ENCODE data around the gene PRSS33. TPM values are rescaled to one million over a fixed set of nuclear protein-coding genes. Genes with fewer than 3 reads are reported as not detected.

PRSS33 gene
- total RNA-seq, 4 donors from 2014 or later, result not detected

DNA sequence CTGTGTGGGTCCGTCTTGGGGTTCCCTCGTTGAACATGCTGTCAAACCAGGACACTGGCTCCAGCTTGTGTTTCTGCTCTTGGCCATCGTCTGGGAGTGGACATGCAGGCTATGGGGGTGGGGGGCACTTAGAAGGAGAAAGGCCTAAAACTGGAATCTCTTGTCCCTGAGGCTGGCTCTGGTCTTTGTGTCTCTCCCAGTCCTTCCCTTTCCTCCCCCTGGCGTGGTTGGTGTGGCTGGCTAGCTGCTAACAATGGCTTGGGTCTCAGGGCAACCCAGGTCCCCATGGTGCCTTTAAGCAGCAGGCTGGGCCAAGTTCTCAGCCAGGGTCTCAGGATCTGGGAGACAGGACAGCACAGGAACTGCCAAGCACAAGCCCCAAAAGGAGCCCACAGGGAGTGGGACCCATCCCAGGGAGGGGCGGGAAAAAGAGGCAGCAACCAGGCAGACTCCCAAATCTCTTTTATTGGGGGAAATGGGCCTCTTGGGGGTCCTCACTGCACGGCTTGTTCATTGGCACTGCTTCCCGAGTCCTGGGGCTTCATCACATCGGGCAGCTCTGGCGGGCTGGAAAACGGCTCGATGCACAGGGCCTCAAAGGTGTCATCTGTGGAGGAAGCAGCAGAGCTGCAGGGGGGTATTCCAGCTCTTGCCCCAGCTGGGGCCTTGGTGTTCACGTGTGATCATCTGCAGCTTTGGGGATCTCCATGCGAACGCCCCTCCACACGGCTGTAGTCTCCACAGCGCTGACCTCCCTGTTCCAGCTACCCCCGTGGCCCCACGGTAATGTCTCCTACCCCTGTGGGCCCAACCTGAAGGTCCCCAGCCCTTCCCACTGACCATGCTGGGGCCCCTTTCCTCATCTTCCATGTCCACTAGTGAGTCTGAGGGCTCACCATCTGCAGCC lies 15.6 kb downstream of the PRSS33 start:
- Histone ChIP-seq H3K27me3 (no peaks in the 10 kb centered on the region), H3K9me3 (no peaks in the 10 kb centered on the region), H3K27ac (peak overlapping the region in 2 of 4 donors; percentile 80 to 83), H3K4me1 (peaks cover 22 to 53% (median 37%) of the 10 kb centered on the region in 4 donors), H3K36me3 (peaks cover 0 to 52% (median 18%) of the 10 kb centered on the region in 4 donors), H3K4me3 (no peak overlapping the region)
- 78% methylated on average over 18 of the region's 18 CpGs; no CpG with 5 or more reads in 1 of the 2 donors for WGBS, 2 donors (ENCODE audit: low coverage in 1 of 2)
- intact Hi-C loops (cut with DNase I; ENCODE audit: low total_unique reads) (no loop called here), in situ Hi-C loops (cut with MboI; ENCODE audit: low pct_ligation_motif_present in 1 of 4, low pct_unique_long_range_greater_than_20kb in 1 of 4, low sequenced_read_pairs in 3 of 4) (no loop called here)
- no peak for DNase-seq
- TF ChIP-seq EP300 (IDR thresholded peaks at IDR 0.05; ENCODE audit: low read depth) (no peak), POLR2A (IDR thresholded peaks at IDR 0.05) (peak; percentile 3)

DNA sequence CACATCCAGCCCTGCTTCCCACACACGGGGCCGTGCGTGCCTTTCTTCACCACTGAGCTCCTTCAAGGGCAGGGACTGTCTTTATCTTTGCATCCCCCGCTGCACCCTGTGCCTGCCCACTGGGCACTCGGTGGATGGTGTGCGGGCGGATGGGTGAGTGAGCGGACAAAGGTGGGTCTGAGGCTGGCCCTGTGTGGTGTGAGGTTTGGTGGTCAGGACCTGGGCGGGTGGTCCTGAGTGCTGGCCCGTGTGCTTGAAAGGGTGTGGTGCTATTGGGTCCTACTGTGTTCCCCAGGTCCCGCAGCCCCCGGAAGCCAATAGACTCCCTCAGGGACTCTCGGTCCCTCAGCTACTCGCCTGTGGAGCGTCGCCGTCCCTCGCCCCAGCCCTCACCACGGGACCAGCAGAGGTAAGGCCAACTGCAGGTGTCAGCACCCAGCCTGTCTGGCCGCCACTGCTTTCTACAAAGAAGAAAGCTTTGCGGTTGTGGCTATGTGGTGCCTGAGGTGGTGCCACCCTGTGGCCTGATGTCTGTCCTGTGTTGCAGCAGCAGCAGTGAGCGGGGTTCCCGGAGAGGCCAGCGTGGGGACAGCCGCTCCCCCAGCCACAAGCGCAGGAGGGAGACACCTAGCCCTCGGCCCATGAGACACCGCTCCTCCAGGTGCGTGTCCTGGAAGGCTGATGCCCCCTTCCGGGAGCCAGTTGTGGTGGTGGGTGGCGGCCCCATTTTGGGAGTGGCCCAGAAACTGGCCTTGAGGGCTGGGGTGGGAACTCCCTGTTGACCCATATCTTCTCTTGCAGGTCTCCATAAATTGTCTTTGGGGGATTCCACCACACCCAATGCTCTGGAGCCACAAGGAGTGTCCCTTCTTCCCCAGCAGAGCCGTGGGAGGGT lies 17.1 kb downstream of the PRSS33 start:
- Histone ChIP-seq H3K4me3 (no peak overlapping the region), H3K36me3 (peaks cover 0 to 66% (median 22%) of the 10 kb centered on the region in 4 donors), H3K4me1 (peaks cover 14 to 41% (median 26%) of the 10 kb centered on the region in 4 donors), H3K9me3 (no peaks in the 10 kb centered on the region), H3K27ac (peak overlapping the region; percentile 79 to 83 (median 80)), H3K27me3 (no peaks in the 10 kb centered on the region)
- in situ Hi-C loops (cut with MboI; ENCODE audit: low pct_ligation_motif_present in 1 of 4, low pct_unique_long_range_greater_than_20kb in 1 of 4, low sequenced_read_pairs in 3 of 4) (no loop called here), intact Hi-C loops (cut with DNase I; ENCODE audit: low total_unique reads) (no loop called here)
- no peak for DNase-seq
- TF ChIP-seq POLR2AphosphoS5 (IDR thresholded peaks at IDR 0.05) (peak in 1 of 3 donors; percentile 27), POLR2A (IDR thresholded peaks at IDR 0.05) (no peak), EP300 (IDR thresholded peaks at IDR 0.05; ENCODE audit: low read depth) (no peak)
- TF ChIP-seq, protein P1, sequence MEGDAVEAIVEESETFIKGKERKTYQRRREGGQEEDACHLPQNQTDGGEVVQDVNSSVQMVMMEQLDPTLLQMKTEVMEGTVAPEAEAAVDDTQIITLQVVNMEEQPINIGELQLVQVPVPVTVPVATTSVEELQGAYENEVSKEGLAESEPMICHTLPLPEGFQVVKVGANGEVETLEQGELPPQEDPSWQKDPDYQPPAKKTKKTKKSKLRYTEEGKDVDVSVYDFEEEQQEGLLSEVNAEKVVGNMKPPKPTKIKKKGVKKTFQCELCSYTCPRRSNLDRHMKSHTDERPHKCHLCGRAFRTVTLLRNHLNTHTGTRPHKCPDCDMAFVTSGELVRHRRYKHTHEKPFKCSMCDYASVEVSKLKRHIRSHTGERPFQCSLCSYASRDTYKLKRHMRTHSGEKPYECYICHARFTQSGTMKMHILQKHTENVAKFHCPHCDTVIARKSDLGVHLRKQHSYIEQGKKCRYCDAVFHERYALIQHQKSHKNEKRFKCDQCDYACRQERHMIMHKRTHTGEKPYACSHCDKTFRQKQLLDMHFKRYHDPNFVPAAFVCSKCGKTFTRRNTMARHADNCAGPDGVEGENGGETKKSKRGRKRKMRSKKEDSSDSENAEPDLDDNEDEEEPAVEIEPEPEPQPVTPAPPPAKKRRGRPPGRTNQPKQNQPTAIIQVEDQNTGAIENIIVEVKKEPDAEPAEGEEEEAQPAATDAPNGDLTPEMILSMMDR (IDR thresholded peaks at IDR 0.05), result peak in 2 of 5 experiments; percentile 2 to 33
- WGBS, 2 donors (ENCODE audit: low coverage in 1 of 2), result 84% methylated on average over 31 of the region's 32 CpGs; no CpG with 5 or more reads in 1 of the 2 donors

DNA sequence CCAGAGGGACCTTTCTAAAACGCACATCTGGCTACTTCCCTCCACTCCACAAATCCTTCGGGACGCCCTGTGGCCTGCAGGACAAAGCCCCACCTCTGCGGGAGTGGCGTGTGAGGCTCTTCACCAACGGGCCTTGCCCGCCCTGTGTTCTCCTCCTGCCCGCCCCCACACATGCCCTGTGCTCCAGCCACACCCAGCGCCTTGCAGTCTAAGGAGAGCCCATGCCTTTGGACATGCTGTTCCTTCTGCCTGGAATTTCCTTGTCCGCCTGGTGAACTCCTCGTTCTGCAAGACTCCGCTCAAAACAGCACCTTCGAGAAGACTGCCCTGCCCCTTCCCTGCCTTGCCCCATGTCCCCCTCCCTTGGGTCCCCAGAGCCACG lies 17.7 kb downstream of the PRSS33 start:
- WGBS, 2 donors (ENCODE audit: low coverage in 1 of 2), result 39 to 61% methylated on average over 5 to 14 of the region's 14 CpGs
- no peaks in the 10 kb centered on the region for H3K9me3 ChIP-seq
- H3K36me3 ChIP-seq, result peaks cover 0 to 73% (median 25%) of the 10 kb centered on the region in 4 donors
- TF ChIP-seq, protein P1 (IDR thresholded peaks at IDR 0.05), result no peak
- peak in 2 of 3 donors; percentile 65 for TF ChIP-seq POLR2AphosphoS5 (IDR thresholded peaks at IDR 0.05)
- TF ChIP-seq EP300 (IDR thresholded peaks at IDR 0.05; ENCODE audit: low read depth), result peak; percentile 92
- peak; percentile 55 for TF ChIP-seq POLR2A (IDR thresholded peaks at IDR 0.05)
- in situ Hi-C loops (cut with MboI; ENCODE audit: low pct_ligation_motif_present in 1 of 4, low pct_unique_long_range_greater_than_20kb in 1 of 4, low sequenced_read_pairs in 3 of 4), result no loop called here
- H3K27ac ChIP-seq, result peak overlapping the region; percentile 79 to 83 (median 80)
- H3K4me1 ChIP-seq, result peaks cover 12 to 36% (median 24%) of the 10 kb centered on the region in 4 donors
- DNase-seq, result peak; percentile 89
- intact Hi-C loops (cut with DNase I; ENCODE audit: low total_unique reads), result no loop called here
- no peaks in the 10 kb centered on the region for H3K27me3 ChIP-seq
- H3K4me3 ChIP-seq, result no peak overlapping the region

DNA sequence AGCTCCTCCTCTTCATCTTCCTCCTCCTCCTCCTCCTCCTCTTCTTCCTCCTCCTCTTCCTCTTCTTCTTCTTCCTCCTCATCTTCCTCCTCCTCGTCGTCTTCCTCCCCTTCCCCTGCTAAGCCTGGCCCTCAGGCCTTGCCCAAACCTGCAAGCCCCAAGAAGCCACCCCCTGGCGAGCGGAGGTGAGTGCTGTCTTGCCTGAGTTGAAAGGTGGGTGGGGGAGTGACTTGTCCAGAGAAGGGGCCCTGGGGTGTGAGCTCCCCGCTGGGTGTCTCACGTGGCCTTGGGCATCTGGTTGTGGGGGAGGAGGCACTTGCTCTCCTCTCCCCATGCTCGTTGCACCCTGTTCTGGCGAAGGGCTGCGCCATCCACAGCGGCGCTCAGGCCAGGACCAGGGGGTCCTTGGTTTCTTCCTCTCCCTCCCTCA lies 18.2 kb downstream of the PRSS33 start:
- Histone ChIP-seq H3K4me3 (no peak overlapping the region), H3K4me1 (peaks cover 12 to 36% (median 22%) of the 10 kb centered on the region in 4 donors), H3K27me3 (no peaks in the 10 kb centered on the region), H3K9me3 (no peaks in the 10 kb centered on the region), H3K36me3 (peaks cover 0 to 78% (median 27%) of the 10 kb centered on the region in 4 donors), H3K27ac (peak overlapping the region; percentile 64 to 83 (median 80))
- TF ChIP-seq EP300 (IDR thresholded peaks at IDR 0.05; ENCODE audit: low read depth) (no peak), POLR2A (IDR thresholded peaks at IDR 0.05) (no peak), POLR2AphosphoS5 (IDR thresholded peaks at IDR 0.05) (no peak)
- TF ChIP-seq, protein P1 (IDR thresholded peaks at IDR 0.05), result no peak
- DNase-seq, result no peak
- 83% methylated on average over 11 of the region's 11 CpGs; no CpG with 5 or more reads in 1 of the 2 donors for WGBS, 2 donors (ENCODE audit: low coverage in 1 of 2)
- intact Hi-C loops (cut with DNase I; ENCODE audit: low total_unique reads), result no loop called here
- in situ Hi-C loops (cut with MboI; ENCODE audit: low pct_ligation_motif_present in 1 of 4, low pct_unique_long_range_greater_than_20kb in 1 of 4, low sequenced_read_pairs in 3 of 4), result no loop called here
